Ascending aorta (tissue), 2 donors: Measurements from ENCODE around the gene WIPI1. TPM values are rescaled to one million over a fixed set of nuclear protein-coding genes. Genes with fewer than 3 reads are reported as not detected.

ENCODE experiments used
- DNase-seq, 2 donors: peaks; one replicate each; pipeline ENCODE4 v3.0.0-alpha.2; 2019; ENCODE audit warnings: low spot score in 2 of 2
- H3K27ac ChIP-seq, 2 donors: fragments of 200-600 bp; sonication (generic); one replicate each; pipeline ENCODE4 v1.5.1; 2016 to 2017; ENCODE audit warnings: mild to moderate bottlenecking in 1 of 2
- H3K27me3 ChIP-seq: fragments of 200-600 bp; sonication (generic); one replicate; pipeline ENCODE4 v1.5.1; 2017
- H3K36me3 ChIP-seq, 2 donors: fragments of 200-600 bp; sonication (generic); one replicate each; pipeline ENCODE4 v1.5.1; 2016
- H3K4me1 ChIP-seq, 2 donors: fragments of 200-600 bp; sonication (generic); one replicate each; pipeline ENCODE4 v1.5.1; 2016 to 2017; ENCODE audit warnings: mild to moderate bottlenecking in 1 of 2
- H3K4me3 ChIP-seq, 2 donors: fragments of 200-600 bp; sonication (generic); one replicate each; pipeline ENCODE4 v1.5.1; 2016 to 2017; ENCODE audit warnings: mild to moderate bottlenecking in 1 of 2
- H3K9me3 ChIP-seq, 2 donors: fragments of 200-600 bp; sonication (generic); one replicate each; pipeline ENCODE4 v1.5.1; 2016
- intact Hi-C: fragments of 100-400 bp; cut with DNase I; formaldehyde crosslinking; loops from one replicate; pipeline ENCODE4 v1.15.1; 2023
- total RNA-seq: library from RNA; depleted of rRNA; stranded (reverse); fragments of >200 nt; gene quantifications from one replicate; pipeline ENCODE4 v1.1.0, GENCODE V29; 2016
- TF ChIP-seq, protein P1 (sequence below), 3 experiments: fragments of 200-600 bp in 2 of 3; fragments of 450-650 bp in 1 of 3; sonication (generic) in 2 of 3; IDR thresholded peaks; one replicate each; pipeline ENCODE4 v1.5.1; 2016 to 2019; ENCODE audit warnings: antibody characterized with exemption in 3 of 3, mild to moderate bottlenecking in 1 of 3, moderate library complexity in 1 of 3

The WIPI1 gene
- total RNA-seq, 1 donor from 2014 or later, result 18.0 TPM

DNA sequence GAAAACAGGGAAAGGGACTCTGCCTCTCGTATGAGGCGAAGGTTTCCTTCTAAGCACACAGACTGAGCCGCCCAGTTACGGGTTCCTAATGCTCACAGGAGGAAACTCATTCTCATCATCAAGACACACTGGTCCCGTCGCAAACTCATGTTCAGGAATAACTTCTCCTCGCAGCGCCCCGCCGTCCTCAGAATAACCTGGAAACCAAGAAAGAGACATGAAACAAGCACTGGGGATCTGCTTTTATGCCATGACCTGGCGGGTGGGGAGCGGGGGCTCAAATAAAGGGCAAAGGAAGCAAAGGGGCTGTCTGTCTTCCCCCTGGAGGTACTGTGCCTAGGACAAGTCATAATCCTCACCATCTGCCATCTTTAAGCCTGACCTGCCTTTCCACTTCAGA is 31.3 kb downstream of the WIPI1 start:
- H3K36me3 ChIP-seq, result peaks cover 88 to 98% of the 10 kb centered on the region in 2 donors
- TF ChIP-seq, protein P1, sequence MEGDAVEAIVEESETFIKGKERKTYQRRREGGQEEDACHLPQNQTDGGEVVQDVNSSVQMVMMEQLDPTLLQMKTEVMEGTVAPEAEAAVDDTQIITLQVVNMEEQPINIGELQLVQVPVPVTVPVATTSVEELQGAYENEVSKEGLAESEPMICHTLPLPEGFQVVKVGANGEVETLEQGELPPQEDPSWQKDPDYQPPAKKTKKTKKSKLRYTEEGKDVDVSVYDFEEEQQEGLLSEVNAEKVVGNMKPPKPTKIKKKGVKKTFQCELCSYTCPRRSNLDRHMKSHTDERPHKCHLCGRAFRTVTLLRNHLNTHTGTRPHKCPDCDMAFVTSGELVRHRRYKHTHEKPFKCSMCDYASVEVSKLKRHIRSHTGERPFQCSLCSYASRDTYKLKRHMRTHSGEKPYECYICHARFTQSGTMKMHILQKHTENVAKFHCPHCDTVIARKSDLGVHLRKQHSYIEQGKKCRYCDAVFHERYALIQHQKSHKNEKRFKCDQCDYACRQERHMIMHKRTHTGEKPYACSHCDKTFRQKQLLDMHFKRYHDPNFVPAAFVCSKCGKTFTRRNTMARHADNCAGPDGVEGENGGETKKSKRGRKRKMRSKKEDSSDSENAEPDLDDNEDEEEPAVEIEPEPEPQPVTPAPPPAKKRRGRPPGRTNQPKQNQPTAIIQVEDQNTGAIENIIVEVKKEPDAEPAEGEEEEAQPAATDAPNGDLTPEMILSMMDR (IDR thresholded peaks at IDR 0.05), result no peak
- H3K27ac ChIP-seq, result no peak overlapping the region
- H3K9me3 ChIP-seq, result no peaks in the 10 kb centered on the region
- no peaks in the 10 kb centered on the region for H3K4me1 ChIP-seq
- DNase-seq, result no peak
- intact Hi-C loops, result no loop called here
- no peak overlapping the region for H3K4me3 ChIP-seq
- no peaks in the 10 kb centered on the region for H3K27me3 ChIP-seq

GRCh38 chr17:68424861-68425260 is 32.4 kb downstream of the WIPI1 start:
- Histone ChIP-seq H3K4me1 (no peaks in the 10 kb centered on the region), H3K4me3 (no peak overlapping the region), H3K36me3 (peaks cover 89 to 98% of the 10 kb centered on the region in 2 donors), H3K9me3 (no peaks in the 10 kb centered on the region), H3K27me3 (no peaks in the 10 kb centered on the region), H3K27ac (no peak overlapping the region)
- intact Hi-C loops, result no loop called here
- TF ChIP-seq, protein P1 (IDR thresholded peaks at IDR 0.05), result no peak
- DNase-seq, result no peak

DNA sequence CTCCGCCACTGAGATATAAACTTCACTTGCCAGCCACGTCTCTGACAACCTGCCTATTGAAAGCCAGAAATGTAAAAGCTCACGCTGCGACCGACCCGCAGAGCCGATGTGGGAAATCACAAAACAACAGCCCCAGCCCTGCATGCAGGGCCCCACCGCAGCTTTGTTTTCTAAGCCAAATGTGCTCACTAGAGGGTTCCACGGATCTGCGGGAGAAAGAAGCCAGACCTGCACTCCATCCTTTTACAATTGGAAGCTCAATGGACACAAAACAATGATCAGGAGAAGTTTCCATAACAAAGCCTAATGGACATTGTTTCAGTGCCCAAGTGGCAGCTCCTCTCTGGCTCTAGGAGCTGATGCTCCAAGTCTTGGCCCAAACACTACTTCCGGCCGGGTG is 33.1 kb downstream of the WIPI1 start:
- H3K27ac ChIP-seq, result no peak overlapping the region
- H3K36me3 ChIP-seq, result peaks cover 83 to 98% of the 10 kb centered on the region in 2 donors
- intact Hi-C loops, result no loop called here
- H3K4me1 ChIP-seq, result no peaks in the 10 kb centered on the region
- H3K9me3 ChIP-seq, result peaks cover 2 to 3% of the 10 kb centered on the region in 2 donors
- H3K27me3 ChIP-seq, result no peaks in the 10 kb centered on the region
- no peak for DNase-seq
- TF ChIP-seq, protein P1 (IDR thresholded peaks at IDR 0.05), result no peak
- no peak overlapping the region for H3K4me3 ChIP-seq

DNA sequence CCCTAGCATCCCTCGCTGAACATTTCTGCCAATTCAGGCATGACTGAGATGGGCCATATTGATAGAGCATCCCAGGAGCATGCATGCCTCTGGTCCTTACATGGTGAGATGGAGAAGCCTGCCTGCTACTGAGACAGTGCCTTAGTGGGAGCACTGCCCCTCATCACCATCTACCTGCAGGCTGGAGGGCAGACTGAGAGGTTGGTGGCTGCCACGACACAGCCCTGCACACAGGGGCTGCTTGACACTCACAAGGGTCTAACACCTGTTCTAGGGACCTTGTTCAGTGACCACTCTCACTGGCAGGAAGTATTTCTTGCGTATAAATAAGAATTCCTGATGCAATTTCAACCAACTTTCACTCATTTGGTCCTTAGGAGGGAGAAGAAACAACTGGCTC is 34.0 kb downstream of the WIPI1 start:
- Histone ChIP-seq H3K27ac (no peak overlapping the region), H3K9me3 (peaks cover 5 to 10% of the 10 kb centered on the region in 2 donors), H3K4me1 (no peaks in the 10 kb centered on the region), H3K36me3 (peaks cover 73 to 89% of the 10 kb centered on the region in 2 donors), H3K27me3 (no peaks in the 10 kb centered on the region), H3K4me3 (no peak overlapping the region)
- TF ChIP-seq, protein P1 (IDR thresholded peaks at IDR 0.05), result no peak
- no peak for DNase-seq
- intact Hi-C loops, result no loop called here

- no peak for DNase-seq
- TF ChIP-seq, protein P1 (IDR thresholded peaks at IDR 0.05), result no peak
- H3K27me3 ChIP-seq, result no peaks in the 10 kb centered on the region
- intact Hi-C loops, result no loop called here
- peaks cover 69 to 85% of the 10 kb centered on the region in 2 donors for H3K36me3 ChIP-seq
- peaks cover 5 to 14% of the 10 kb centered on the region in 2 donors for H3K9me3 ChIP-seq
- no peak overlapping the region for H3K27ac ChIP-seq
- H3K4me3 ChIP-seq, result no peak overlapping the region
- no peaks in the 10 kb centered on the region for H3K4me1 ChIP-seq
These were observed 34.5 kb downstream of the WIPI1 start for GRCh38 chr17:68422821-68423220.

- H3K9me3 ChIP-seq, result peaks cover 10 to 28% of the 10 kb centered on the region in 2 donors
- H3K27ac ChIP-seq, result no peak overlapping the region
- DNase-seq, result no peak
- H3K27me3 ChIP-seq, result no peaks in the 10 kb centered on the region
- intact Hi-C loops, result no loop called here
- TF ChIP-seq, protein P1 (IDR thresholded peaks at IDR 0.05), result no peak
- no peak overlapping the region for H3K4me3 ChIP-seq
- H3K4me1 ChIP-seq, result no peaks in the 10 kb centered on the region
- peaks cover 58 to 72% of the 10 kb centered on the region in 2 donors for H3K36me3 ChIP-seq
These were observed 35.8 kb downstream of the WIPI1 start for GRCh38 chr17:68421486-68421885.
